ENCODE results near the gene BFSP1. TPM values are rescaled to one million over a fixed set of nuclear protein-coding genes. Genes with fewer than 3 reads are reported as not detected.

BFSP1 gene
- total RNA-seq, 2 donors from 2014 or later: 9.4 to 12.0 TPM

DNA sequence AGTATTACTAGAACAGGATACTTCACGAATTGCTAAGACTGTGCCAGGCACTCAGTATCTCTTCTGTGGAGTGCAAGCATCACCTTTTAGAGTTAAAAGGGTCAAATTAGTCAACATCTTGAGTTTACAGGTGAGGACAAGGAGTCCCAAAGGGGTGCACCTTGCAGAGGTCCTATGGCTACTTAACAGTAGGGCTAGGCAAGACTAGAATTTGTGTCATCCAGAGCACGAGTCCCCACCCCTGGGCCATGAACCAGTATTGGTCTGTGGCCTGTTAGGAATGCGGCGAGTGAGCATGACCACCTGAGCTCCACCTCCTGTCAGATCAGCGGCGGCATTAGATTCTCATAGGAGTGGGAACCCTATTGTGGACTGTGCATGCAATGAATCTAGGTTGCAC, 28.2 kb upstream of the BFSP1 start:
- no peaks in the 10 kb centered on the region for H3K36me3 ChIP-seq (ENCODE audit: control insufficient read depth, insufficient read depth, low read length)
- H3K36me3 Mint-ChIP-seq (ENCODE audit: low read depth): no peaks in the 10 kb centered on the region
- H3K27ac ChIP-seq (ENCODE audit: low read depth, low read length): no peak overlapping the region
- 92 to 98% methylated on average over 5 to 6 of the region's 6 CpGs for WGBS, 2 experiments (ENCODE audit: insufficient coverage in 1 of 2, insufficient read length in 1 of 2)
- no peaks in the 10 kb centered on the region for H3K4me1 ChIP-seq (ENCODE audit: control insufficient read depth, insufficient read depth, low read length)
- no peak for DNase-seq
- no peaks in the 10 kb centered on the region for H3K9me3 Mint-ChIP-seq
- peaks cover 18% of the 10 kb centered on the region for H3K4me1 Mint-ChIP-seq
- H3K27me3 Mint-ChIP-seq (ENCODE audit: insufficient read depth): no peaks in the 10 kb centered on the region
- no peaks in the 10 kb centered on the region for H3K9me3 ChIP-seq (ENCODE audit: control insufficient read depth, low read length)
- TF ChIP-seq CTCF (conservative IDR thresholded peaks at IDR 0.05): no peak
- H3K9ac ChIP-seq (ENCODE audit: extremely low read depth, low read length, poor library complexity, severe bottlenecking): no peak overlapping the region
- H3K4me3 Mint-ChIP-seq: no peak overlapping the region
- no peak overlapping the region for H3K4me3 ChIP-seq (ENCODE audit: low read length)
- H3K27ac Mint-ChIP-seq: no peak overlapping the region
- no peaks in the 10 kb centered on the region for H3K27me3 ChIP-seq (ENCODE audit: control insufficient read depth, insufficient read depth, low read length, poor library complexity, severe bottlenecking)

- Histone ChIP-seq H3K36me3 (ENCODE audit: control insufficient read depth, insufficient read depth, low read length) (no peaks in the 10 kb centered on the region), H3K4me3 (ENCODE audit: low read length) (no peak overlapping the region), H3K27ac (ENCODE audit: low read depth, low read length) (no peak overlapping the region), H3K9me3 (ENCODE audit: control insufficient read depth, low read length) (no peaks in the 10 kb centered on the region), H3K27me3 (ENCODE audit: control insufficient read depth, insufficient read depth, low read length, poor library complexity, severe bottlenecking) (no peaks in the 10 kb centered on the region), H3K4me1 (ENCODE audit: control insufficient read depth, insufficient read depth, low read length) (no peaks in the 10 kb centered on the region), H3K9ac (ENCODE audit: extremely low read depth, low read length, poor library complexity, severe bottlenecking) (no peak overlapping the region)
- 73 to 100% methylated on average over 1 of the region's 1 CpG for WGBS, 2 experiments (ENCODE audit: insufficient coverage in 1 of 2, insufficient read length in 1 of 2)
- H3K4me1 Mint-ChIP-seq: peaks cover 18% of the 10 kb centered on the region
- no peaks in the 10 kb centered on the region for H3K9me3 Mint-ChIP-seq
- no peaks in the 10 kb centered on the region for H3K27me3 Mint-ChIP-seq (ENCODE audit: insufficient read depth)
- no peaks in the 10 kb centered on the region for H3K36me3 Mint-ChIP-seq (ENCODE audit: low read depth)
- H3K4me3 Mint-ChIP-seq: no peak overlapping the region
- no peak for DNase-seq
- H3K27ac Mint-ChIP-seq: peak overlapping the region; percentile 80
- no peak for TF ChIP-seq CTCF (conservative IDR thresholded peaks at IDR 0.05)
Measured at GRCh38 chr20:17558941-17559304, 27.7 kb upstream of the BFSP1 start.

- H3K4me1 Mint-ChIP-seq: peaks cover 18% of the 10 kb centered on the region
- WGBS, 2 experiments (ENCODE audit: insufficient coverage in 1 of 2, insufficient read length in 1 of 2): 90 to 95% methylated on average over 7 of the region's 7 CpGs
- H3K27me3 Mint-ChIP-seq (ENCODE audit: insufficient read depth): no peaks in the 10 kb centered on the region
Measured at GRCh38 chr20:17558154-17558940, 27.2 kb upstream of the BFSP1 start.

More at GRCh38 chr20:17558154-17558940, 27.2 kb upstream of the BFSP1 start:
- TF ChIP-seq CTCF (conservative IDR thresholded peaks at IDR 0.05): no peak
- Histone ChIP-seq H3K9ac (ENCODE audit: extremely low read depth, low read length, poor library complexity, severe bottlenecking) (no peak overlapping the region), H3K27ac (ENCODE audit: low read depth, low read length) (no peak overlapping the region), H3K36me3 (ENCODE audit: control insufficient read depth, insufficient read depth, low read length) (no peaks in the 10 kb centered on the region), H3K9me3 (ENCODE audit: control insufficient read depth, low read length) (no peaks in the 10 kb centered on the region), H3K4me3 (ENCODE audit: low read length) (no peak overlapping the region), H3K27me3 (ENCODE audit: control insufficient read depth, insufficient read depth, low read length, poor library complexity, severe bottlenecking) (no peaks in the 10 kb centered on the region), H3K4me1 (ENCODE audit: control insufficient read depth, insufficient read depth, low read length) (no peaks in the 10 kb centered on the region)
- H3K9me3 Mint-ChIP-seq: no peaks in the 10 kb centered on the region
- no peaks in the 10 kb centered on the region for H3K36me3 Mint-ChIP-seq (ENCODE audit: low read depth)
- no peak overlapping the region for H3K4me3 Mint-ChIP-seq
- H3K27ac Mint-ChIP-seq: peak overlapping the region; percentile 80
- DNase-seq: peak; percentile 81

Measured in endodermal cell (in vitro differentiated cells).